GM13976 (cell line): Measurements from ENCODE around the gene PTMA.
A peak's percentile ranks its signal among the peaks of the same experiment; 100 is the strongest.

Experiments
- DNase-seq: peaks from one replicate; pipeline ENCODE4 v3.0.0; 2012; ENCODE audit warnings: low spot score
- in situ Hi-C: fragments of 300-500 bp; cut with MboI; formaldehyde crosslinking; loops from one replicate; pipeline ENCODE4 v1.12.0; 2022; ENCODE audit warnings: low sequenced_read_pairs, mixed read lengths, inconsistent platforms; ENCODE audit not compliant: unreplicated experiment
- TF ChIP-seq, protein P1 (sequence below): IDR thresholded peaks from 2 replicates; pipeline ENCODE4 v1.5.1; 2012; ENCODE audit warnings: borderline replicate concordance, mild to moderate bottlenecking; ENCODE audit not compliant: insufficient read depth; ENCODE audit errors: extremely low read depth, missing control alignments, control extremely low read depth

PTMA gene

DNA sequence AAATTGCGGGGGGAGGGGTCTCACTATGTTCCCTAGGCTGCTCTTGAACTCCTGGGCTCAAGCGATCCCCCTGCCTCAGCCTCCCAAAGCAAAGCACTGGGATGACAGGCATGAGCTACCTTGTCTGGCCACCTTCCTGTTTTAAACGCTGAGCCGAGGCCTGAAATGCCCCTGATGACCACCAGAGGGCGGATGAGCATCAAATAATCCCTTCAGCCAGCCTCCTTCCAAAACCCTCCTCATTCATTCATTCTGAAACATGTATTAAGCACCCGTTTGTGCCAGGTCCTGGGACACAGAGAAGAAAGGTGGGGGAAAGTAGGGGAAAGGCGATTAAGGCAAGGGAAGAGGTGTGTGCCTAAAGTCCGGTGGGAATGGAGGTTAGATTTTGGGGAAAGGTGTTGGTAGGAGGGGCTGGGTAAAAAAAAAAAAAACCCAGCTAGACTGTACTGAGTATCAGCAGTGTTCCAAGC is 30.7 kb upstream of the PTMA start:
- in situ Hi-C loops = loop anchor here (10.0 kb wide), 1 partner anchor 63 kb away; no protein-coding TSS in a partner anchor
- TF ChIP-seq, protein P1, sequence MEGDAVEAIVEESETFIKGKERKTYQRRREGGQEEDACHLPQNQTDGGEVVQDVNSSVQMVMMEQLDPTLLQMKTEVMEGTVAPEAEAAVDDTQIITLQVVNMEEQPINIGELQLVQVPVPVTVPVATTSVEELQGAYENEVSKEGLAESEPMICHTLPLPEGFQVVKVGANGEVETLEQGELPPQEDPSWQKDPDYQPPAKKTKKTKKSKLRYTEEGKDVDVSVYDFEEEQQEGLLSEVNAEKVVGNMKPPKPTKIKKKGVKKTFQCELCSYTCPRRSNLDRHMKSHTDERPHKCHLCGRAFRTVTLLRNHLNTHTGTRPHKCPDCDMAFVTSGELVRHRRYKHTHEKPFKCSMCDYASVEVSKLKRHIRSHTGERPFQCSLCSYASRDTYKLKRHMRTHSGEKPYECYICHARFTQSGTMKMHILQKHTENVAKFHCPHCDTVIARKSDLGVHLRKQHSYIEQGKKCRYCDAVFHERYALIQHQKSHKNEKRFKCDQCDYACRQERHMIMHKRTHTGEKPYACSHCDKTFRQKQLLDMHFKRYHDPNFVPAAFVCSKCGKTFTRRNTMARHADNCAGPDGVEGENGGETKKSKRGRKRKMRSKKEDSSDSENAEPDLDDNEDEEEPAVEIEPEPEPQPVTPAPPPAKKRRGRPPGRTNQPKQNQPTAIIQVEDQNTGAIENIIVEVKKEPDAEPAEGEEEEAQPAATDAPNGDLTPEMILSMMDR = peak; percentile 91
- peak; percentile 81 for DNase-seq

DNA sequence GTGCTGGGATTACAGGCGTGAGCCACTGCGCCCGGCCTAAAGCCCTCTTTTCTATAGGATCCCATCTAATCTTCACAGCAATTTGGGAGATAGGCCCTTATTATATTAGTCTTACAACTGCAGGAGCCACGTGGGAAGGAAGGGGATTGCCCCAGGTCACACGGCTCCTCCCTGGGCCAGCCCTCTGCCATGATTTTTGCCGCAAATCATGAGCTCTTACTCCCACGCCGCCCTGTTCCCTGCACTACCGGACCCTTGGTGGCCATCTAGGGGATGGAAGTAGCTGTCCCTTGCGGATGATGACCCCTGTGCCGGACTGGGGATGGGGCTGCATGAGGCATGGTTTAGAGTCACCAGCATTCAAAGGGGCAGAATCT is 28.4 kb upstream of the PTMA start:
- TF ChIP-seq, protein P1 = no peak
- in situ Hi-C loops = loop anchor here (10.0 kb wide), 1 partner anchor 65 kb away; no protein-coding TSS in a partner anchor
- DNase-seq = no peak

DNA sequence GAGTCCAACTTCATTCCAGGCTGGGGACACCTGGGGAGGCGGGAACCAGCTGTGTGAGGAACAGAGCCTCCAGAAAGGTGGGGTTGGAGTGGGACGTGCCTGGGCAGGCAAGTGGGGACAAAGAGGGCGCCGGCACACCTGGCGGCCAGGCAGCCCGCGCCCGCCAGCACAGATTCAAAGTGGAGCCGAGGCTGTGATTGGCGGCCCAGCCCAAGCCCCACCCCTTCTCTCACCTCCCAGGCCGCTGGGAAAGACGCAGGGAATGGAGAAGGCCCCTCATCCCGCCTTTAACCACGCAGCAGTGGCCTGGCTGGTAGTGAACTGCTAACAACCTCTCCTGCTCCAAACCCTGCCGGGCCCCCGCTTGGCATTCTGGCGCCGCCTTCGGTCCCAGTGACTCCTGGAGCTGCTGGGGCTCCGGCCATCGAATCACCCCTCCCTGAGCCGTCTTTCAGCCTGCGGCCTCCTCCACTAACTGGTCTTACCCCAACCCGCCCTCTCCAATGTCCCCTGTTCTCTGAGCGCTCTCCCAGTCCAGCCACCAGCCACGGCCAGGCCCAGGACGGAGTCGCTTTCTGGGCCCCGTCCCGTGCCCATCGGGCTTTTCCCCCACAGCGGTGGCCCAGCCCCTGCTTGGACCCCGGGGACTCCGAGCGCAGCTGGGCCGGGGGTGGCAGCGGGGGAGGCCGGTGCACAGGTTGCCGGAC is 27.9 kb upstream of the PTMA start:
- DNase-seq = no peak
- in situ Hi-C loops = no loop called here
- TF ChIP-seq, protein P1 = no peak

DNA sequence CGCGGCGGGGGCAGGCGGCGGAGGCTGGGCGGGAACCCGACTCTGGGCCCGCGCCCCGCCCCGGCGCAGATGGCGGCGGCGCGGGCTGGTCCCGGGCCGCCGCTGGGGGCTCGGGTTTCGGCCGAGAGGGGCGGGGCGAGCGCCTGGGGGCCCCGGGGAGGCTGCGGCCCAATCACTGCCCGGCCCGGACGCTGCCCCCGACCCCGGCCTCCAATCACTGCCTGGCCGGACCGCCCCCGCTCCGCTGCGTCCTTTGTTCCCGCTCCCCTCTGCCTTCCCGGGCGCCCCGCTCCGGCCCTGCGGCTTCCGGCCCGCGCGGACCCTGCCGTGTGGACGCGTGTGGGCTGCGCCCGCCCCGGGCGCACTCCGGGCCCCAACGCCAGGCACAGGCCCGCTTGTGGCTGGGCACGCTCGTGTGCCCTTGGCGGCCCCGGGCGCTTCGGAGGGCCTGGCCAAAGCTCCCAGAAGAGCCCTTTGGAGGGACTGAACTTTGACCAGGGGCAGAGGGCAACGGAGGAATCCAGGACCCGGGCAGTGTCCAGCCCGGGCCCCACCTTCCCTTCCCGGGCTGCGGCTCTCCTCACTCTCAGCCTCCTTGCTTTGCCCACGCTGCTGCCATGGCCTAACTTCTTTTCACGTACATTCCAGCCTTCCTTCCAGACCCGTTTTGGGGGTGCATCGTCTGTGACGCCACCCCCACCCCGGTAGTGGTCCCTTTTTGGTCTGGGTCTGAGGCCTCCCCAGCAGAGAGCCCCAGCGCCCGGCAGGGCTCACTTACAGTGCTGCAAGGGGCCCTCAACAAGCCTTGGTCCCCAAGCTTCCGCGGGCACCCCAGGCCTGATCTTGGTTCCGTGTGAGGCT is 27.1 kb upstream of the PTMA start:
- in situ Hi-C loops = no loop called here
- DNase-seq = peak; percentile 96
- TF ChIP-seq, protein P1 = no peak

DNA sequence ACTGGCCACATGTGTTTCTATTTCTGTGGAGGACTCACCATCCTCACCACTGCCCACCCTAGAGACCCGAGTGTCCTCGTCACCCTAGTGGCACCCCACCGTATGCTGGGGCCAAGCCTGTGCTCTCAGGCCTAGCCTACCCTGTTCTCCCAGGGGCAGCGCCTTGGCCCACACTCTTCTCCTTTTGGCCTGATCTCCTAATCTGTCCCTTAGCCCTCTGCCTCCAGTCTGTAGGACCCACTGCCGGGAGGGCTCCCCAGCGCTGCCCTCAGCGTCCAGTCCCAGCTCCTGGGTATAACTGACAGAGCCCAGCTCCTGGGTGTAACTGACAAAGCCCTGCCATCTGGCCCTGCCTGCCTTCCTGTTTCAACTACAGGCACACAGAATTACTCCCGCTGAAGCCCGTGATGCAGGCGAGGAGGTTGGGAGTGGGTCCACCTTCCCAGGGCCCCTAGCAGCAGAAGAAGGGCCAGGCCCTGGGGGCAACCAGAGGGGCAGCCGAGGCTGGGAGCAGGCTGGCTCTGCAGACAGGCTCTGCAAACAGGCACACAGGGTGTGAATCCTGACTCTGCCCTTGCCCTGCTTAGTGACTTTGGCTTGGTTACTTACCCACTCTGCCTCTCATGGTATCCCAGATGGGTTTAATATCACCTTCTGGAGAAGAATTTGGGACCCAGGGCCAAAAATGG is 25.6 kb upstream of the PTMA start:
- TF ChIP-seq, protein P1 = no peak
- DNase-seq = no peak
- in situ Hi-C loops = no loop called here

DNA sequence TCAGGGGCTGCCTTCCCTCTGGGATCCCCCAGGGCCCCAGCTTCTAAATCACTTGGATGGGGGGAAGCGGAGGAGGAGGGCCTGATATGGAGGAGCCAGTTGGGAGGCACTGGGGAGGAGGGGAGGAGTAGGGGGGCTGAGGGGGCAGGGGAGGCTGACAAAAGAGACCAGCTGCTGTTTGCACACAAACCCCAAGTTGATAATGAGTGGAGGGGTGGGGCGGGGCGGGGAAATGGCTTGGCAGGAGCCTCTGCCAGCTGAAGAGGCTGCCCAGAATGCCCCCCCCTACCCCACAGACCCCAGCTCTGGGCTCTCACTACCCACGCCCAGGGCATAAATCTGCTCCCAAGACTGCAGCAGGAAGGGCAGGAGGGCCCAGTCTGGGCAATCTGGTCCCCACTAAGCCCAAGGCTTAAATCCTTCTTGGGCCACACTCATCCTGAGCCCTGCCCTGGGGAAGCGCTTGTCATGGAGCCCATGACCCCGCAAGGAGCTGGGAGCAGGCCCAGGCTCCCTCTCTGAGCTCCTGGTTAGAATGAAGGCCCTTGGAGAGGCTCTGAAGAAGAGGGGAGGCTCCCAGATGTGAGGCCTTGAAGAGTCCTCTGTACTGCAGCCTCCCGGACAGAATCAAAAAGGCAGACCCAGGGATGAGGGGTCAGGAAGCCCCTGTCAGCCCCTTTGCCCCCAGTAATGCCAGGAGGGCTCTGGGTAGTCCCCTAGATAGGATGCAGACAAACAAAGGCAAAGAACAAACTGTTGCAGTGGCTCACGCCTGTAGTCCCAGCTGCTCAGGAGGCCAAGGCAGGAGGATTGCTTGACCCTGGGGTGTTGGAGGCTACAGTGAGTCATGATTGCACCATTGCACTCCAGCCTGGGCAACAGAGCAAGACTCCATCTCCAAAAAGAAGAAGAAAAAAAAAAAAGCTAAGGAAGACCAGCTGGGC is 24.8 kb upstream of the PTMA start:
- in situ Hi-C loops = no loop called here
- TF ChIP-seq, protein P1 = no peak
- no peak for DNase-seq
